Rectal smooth muscle tissue (tissue), 1 donor: Measurements from ENCODE around the gene PTPRA.
"Not testable (repeated sequence)": the region's sequence is repeated elsewhere in the genome, so short reads cannot be mapped to it uniquely, and the experiment has no call there.

ENCODE experiments used
- H3K27ac ChIP-seq: one replicate; pipeline ENCODE4 v1.7.0; 2013; ENCODE audit warnings: low read depth, low read length, inconsistent platforms
- H3K27me3 ChIP-seq: one replicate; pipeline ENCODE4 v1.7.0; 2013; ENCODE audit warnings: low read length; ENCODE audit not compliant: control insufficient read depth, insufficient read depth
- H3K36me3 ChIP-seq: one replicate; pipeline ENCODE4 v1.7.0; 2013; ENCODE audit warnings: low read length; ENCODE audit not compliant: control insufficient read depth, insufficient read depth
- H3K4me1 ChIP-seq: one replicate; pipeline ENCODE4 v1.7.0; 2013; ENCODE audit warnings: low read length; ENCODE audit not compliant: control insufficient read depth, insufficient read depth
- H3K4me3 ChIP-seq: one replicate; pipeline ENCODE4 v1.7.0; 2013; ENCODE audit warnings: low read length
- H3K9ac ChIP-seq: one replicate; pipeline ENCODE4 v1.7.0; 2013; ENCODE audit warnings: low read length

The PTPRA gene

GRCh38 chr20:2873010-2873746 is at the start of gene PTPRA:
TSS of gene PTPRA (plus strand) at chr20:2873481. CDS start at chr20:2964278, 90,797 bp downstream.
- peaks cover 5% of the 10 kb centered on the region for H3K4me1 ChIP-seq
- peak within 1 kb of the TSS; percentile 59 for H3K27ac ChIP-seq
- H3K9ac ChIP-seq = peak within 1 kb of the TSS; percentile 70
- peaks cover 13% of the 10 kb centered on the region for H3K27me3 ChIP-seq
- peak within 1 kb of the TSS; percentile 88 for H3K4me3 ChIP-seq
- no peaks in the 10 kb centered on the region for H3K36me3 ChIP-seq

- H3K36me3 ChIP-seq = no peaks in the 10 kb centered on the region
- H3K9ac ChIP-seq = no peak overlapping the region
- H3K27me3 ChIP-seq = peaks cover 6% of the 10 kb centered on the region
- no peak overlapping the region for H3K27ac ChIP-seq
- H3K4me3 ChIP-seq = no peak overlapping the region
- H3K4me1 ChIP-seq = no peaks in the 10 kb centered on the region
Observed at GRCh38 chr20:2825761-2826160, 47.5 kb upstream of the PTPRA start.

- H3K27me3 ChIP-seq = no peaks in the 10 kb centered on the region
- H3K4me3 ChIP-seq = no peak overlapping the region
- no peak overlapping the region for H3K27ac ChIP-seq
Observed at GRCh38 chr20:2826655-2827054, 46.6 kb upstream of the PTPRA start.

GRCh38 chr20:2829376-2829775 is 43.9 kb upstream of the PTPRA start:
- no peaks in the 10 kb centered on the region for H3K4me1 ChIP-seq
- no peak overlapping the region for H3K27ac ChIP-seq
- no peaks in the 10 kb centered on the region for H3K27me3 ChIP-seq

More at GRCh38 chr20:2826655-2827054, 46.6 kb upstream of the PTPRA start:
- Histone ChIP-seq H3K4me1 (no peaks in the 10 kb centered on the region), H3K9ac (no peak overlapping the region), H3K36me3 (no peaks in the 10 kb centered on the region)

GRCh38 chr20:2831206-2831605 is 42.1 kb upstream of the PTPRA start:
- H3K27ac ChIP-seq, H3K4me1 ChIP-seq, H3K36me3 ChIP-seq, H3K27me3 ChIP-seq, H3K4me3 ChIP-seq, H3K9ac ChIP-seq: not testable (repeated sequence)

More at GRCh38 chr20:2829376-2829775, 43.9 kb upstream of the PTPRA start:
- no peak overlapping the region for H3K9ac ChIP-seq
- no peaks in the 10 kb centered on the region for H3K36me3 ChIP-seq
- H3K4me3 ChIP-seq = no peak overlapping the region

GRCh38 chr20:2833761-2834160 is 39.5 kb upstream of the PTPRA start:
- Histone ChIP-seq H3K9ac (no peak overlapping the region), H3K4me3 (no peak overlapping the region), H3K4me1 (no peaks in the 10 kb centered on the region), H3K27ac (no peak overlapping the region), H3K27me3 (no peaks in the 10 kb centered on the region), H3K36me3 (no peaks in the 10 kb centered on the region)

- H3K4me3 ChIP-seq = no peak overlapping the region
- no peaks in the 10 kb centered on the region for H3K27me3 ChIP-seq
Observed at GRCh38 chr20:2834401-2835110, 38.7 kb upstream of the PTPRA start.

GRCh38 chr20:2835331-2835796 is 37.9 kb upstream of the PTPRA start:
- Histone ChIP-seq H3K4me3 (no peak overlapping the region), H3K27me3 (no peaks in the 10 kb centered on the region), H3K27ac (no peak overlapping the region), H3K9ac (no peak overlapping the region), H3K4me1 (no peaks in the 10 kb centered on the region), H3K36me3 (no peaks in the 10 kb centered on the region)

More at GRCh38 chr20:2834401-2835110, 38.7 kb upstream of the PTPRA start:
- Histone ChIP-seq H3K27ac (no peak overlapping the region), H3K36me3 (no peaks in the 10 kb centered on the region), H3K4me1 (no peaks in the 10 kb centered on the region), H3K9ac (no peak overlapping the region)

GRCh38 chr20:2836035-2836434 is 37.2 kb upstream of the PTPRA start:
- no peak overlapping the region for H3K9ac ChIP-seq

GRCh38 chr20:2837221-2837960 is 35.9 kb upstream of the PTPRA start:
- Histone ChIP-seq H3K27ac (no peak overlapping the region), H3K27me3 (no peaks in the 10 kb centered on the region), H3K4me3 (no peak overlapping the region), H3K9ac (no peak overlapping the region), H3K36me3 (no peaks in the 10 kb centered on the region), H3K4me1 (peaks cover 3% of the 10 kb centered on the region)

More at GRCh38 chr20:2836035-2836434, 37.2 kb upstream of the PTPRA start:
- Histone ChIP-seq H3K36me3 (no peaks in the 10 kb centered on the region), H3K27me3 (no peaks in the 10 kb centered on the region), H3K4me1 (no peaks in the 10 kb centered on the region), H3K4me3 (no peak overlapping the region), H3K27ac (no peak overlapping the region)

- H3K27ac ChIP-seq = no peak overlapping the region
- H3K36me3 ChIP-seq = no peaks in the 10 kb centered on the region
- no peaks in the 10 kb centered on the region for H3K27me3 ChIP-seq
Observed at GRCh38 chr20:2838170-2838797, 35.0 kb upstream of the PTPRA start.

More at GRCh38 chr20:2838170-2838797, 35.0 kb upstream of the PTPRA start:
- no peak overlapping the region for H3K9ac ChIP-seq
- H3K4me1 ChIP-seq = peaks cover 3% of the 10 kb centered on the region
- H3K4me3 ChIP-seq = no peak overlapping the region
